ENCODE results near the gene COL4A3.
"Not testable (repeated sequence)": the region's sequence is repeated elsewhere in the genome, so short reads cannot be mapped to it uniquely, and the experiment has no call there.

COL4A3 gene

DNA sequence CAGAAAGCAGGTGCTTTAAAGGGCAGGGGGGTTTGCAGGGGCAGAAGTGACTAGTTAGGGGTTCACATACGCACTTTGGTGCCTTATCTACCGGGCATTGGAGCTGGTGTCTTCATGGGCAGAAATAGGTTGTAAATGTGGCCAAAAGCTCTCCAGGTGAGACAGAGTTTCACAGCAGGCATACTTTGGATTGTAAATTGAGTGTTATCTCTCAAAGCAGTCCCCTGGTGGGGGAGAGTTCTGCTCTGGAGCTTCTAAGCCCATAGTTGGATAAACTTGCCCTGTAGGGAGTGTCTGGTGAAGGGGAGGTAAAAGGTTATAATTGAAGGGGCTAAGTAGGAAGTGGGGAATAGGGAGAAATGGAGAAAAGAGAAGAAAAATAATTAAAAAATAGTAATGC, 43.1 kb downstream of the COL4A3 start:
- DNase-seq: no peak

DNA sequence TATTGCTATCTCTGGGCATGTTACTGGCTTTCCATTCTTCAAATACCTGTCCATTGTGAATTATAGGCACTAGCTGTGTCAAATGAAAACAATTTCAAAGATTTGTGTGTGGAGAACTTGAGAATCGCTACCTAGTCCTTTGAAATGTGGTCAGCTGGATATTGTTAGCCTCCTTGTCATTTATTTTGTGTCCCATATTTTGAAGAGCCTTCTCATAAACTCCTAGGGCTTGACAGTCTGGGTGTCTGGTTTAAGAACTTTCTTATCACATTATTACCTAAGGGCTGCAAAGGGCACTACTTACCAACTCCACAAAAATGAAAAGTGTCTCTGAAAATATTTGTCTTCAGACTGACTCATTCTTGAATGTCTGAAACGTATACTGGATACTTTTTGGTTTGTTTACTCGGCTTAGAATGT, 50.2 kb downstream of the COL4A3 start:
- no peak for DNase-seq

DNA sequence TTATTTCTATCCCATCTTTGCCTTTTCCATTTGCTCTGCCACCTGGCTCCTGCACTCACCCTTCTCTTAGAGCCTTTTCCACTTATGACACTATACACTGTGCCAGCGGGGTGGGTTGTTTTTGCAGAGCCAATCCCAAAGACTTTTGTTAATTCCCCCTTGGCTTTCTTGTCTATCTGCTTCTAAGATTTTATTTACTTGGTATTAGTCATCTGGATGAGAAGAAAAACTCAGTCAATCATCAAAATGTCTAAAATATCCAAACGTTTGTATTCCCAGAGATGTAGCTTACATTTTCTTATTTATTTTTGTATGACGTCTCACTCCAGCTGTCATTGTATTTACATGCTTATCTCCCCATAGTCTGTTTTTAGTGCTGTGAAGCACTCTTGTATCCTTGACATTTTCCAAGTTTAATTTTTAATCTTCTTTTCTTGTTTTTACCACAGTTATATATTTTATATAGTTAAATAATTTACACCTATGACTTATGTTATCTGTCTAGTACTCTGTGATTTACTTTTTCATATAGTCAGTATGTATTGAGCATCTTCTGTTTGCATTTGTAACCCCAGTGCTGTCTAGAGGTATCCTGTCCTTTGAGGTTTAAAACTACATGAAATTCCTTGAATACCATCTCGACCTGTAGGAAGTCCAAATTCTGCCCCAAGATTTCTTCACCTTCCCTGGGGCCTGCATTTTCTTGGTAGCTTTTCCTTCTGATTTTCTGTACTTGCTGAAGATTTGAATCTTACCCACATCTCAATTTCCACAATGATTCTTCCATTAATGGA, 55.1 kb downstream of the COL4A3 start:
- DNase-seq: no peak

DNA sequence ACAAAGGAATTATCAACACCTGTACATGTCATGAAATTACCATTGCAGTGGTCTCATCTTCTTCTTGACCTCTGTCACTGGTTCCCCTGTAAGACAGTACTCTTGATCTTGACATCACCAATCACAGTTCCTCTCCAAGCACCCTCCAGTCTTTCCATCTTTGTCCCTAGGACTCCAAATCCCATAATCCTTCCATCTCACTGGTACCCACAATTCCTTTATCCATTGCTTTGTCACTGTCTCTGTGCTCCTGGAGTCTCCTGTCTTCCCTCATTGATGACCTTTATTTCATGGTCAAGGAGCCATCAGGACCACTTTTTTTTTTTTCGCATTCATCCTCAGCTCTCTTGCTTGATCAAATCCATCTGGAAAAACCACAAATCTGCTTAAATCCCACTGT, 56.7 kb downstream of the COL4A3 start:
- no peak for DNase-seq

GRCh38 chr2:227222292-227222691, 57.9 kb downstream of the COL4A3 start:
- DNase-seq: no peak

DNA sequence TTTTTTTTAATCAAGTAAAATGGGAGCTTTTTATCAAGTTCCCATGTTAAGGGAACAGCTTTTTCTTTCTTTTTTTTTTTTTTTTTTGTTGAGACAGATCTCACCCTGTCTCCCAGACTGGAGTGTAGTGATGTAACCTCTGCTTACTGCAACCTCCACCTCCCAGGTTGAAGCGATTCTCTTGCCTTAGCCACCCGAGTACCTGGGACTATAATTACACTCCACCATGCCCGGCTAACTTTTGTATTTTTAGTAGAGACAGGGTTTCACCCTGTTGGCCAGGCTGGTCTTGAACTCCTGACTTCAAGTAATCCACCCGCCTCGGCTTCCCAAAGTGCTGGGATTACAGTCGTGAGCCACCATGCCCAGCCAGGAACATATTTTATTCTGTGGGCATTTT, 61.2 kb downstream of the COL4A3 start:
- DNase-seq: not testable (repeated sequence)

DNA sequence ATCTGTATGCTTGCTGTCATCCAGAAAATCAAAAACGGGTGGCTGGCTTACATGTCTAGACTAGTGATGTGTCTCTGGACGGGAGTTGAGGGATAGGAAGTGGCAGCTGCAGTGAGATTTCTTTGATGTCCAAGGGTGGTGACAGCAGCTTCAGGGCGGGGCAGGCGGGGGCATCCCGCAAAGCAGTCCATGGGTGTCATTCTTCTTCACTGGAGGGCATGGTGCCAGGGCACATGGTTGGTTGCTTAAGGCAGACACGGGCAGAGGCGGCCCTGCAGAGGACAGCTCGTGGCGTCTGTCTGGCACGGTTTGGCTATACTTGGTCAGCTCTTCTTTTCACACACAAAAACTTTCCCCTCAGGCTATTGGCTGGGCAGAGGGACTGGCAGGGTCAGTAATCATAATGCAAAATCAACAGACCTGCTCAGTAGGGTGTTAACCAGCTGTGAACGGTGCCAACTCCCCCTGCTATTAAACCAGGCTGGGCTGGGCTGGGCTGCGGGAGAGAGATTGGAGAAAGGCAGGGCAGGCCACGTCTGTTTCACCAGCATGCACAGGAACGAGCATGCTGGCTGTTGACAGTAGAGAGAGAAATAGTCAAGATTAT, 63.7 kb downstream of the COL4A3 start:
- peak; percentile 37 for DNase-seq

DNA sequence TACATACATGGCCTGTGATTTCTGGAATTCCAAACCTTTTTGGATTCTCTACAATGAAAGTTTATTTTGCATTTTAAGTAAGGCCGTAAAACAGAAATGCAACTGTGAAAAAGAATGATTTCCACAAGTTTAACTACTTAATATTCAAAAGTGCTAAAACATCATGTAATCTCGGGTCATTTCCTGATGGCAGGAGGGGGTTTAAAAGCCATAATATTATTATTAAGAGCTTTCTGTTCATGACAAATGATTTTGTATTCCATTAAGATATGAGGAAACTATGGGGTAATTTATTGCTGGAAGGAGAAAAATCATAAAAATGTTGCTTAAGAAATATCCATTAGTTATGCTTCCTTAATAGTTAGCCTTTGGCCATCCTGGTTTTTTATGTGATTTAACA, 65.7 kb downstream of the COL4A3 start:
- DNase-seq: no peak

DNA sequence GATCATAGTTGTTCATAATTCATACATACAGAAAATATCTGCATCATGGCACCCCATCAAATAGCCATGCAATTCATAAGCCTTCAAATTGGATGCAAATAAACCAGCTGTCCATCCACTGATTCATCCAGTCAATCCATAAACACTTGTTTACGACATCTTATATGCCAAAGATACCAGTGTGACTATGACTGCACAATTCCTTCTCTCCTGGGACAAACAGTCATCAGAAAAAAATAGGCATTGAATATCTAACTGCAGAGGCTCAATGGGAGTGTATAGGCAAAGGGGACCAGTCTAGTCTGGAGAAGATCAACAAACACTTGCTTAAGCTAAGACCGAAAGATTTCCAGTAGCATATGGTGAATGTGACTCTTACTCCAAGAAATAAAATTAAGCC, 70.0 kb downstream of the COL4A3 start:
- no peak for DNase-seq

DNA sequence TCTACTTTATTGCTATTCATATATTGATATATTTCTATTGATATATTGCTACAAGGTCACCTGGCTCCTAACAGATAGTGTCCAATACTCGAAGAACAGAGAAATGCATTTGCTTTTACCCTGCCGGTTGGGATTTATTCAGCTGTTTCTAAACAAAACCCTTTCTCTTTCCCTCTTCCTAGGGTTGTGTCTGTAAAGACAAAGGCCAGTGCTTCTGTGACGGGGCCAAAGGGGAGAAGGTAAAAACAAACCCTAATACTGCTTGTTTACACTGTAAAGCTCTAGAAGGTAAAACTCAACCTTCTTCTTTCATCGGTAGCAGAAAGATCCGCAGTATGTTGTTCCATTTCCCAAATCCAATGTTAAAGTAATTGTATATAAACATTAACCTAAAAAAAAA, 73.4 kb downstream of the COL4A3 start:
- DNase-seq: no peak

- peak; percentile 37 for DNase-seq
Observed at GRCh38 chr2:227238238-227239237, 74.1 kb downstream of the COL4A3 start.

DNA sequence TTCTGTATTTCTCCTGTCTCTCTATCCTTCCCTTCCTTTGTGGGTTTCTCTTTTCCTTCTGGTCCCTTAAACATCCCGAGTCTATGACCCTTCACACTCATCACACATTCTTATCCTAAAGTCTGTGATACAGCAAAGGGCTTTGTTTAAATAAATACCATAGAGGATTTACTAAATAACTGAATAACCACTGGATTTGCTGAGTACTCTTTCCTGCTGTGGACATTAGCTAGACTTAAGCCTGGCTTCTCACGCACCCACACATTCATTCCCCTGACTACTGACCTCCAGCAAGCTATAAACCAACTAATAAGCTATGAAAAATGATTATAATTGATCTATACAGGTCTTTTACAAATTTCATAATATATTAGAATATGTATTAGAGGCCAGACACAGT, 76.6 kb downstream of the COL4A3 start:
- DNase-seq: no peak

GRCh38 chr2:227248876-227249275, 84.5 kb downstream of the COL4A3 start:
- no peak for DNase-seq

GRCh38 chr2:227252831-227253230, 88.4 kb downstream of the COL4A3 start:
- DNase-seq: no peak

- no peak for DNase-seq
Observed at GRCh38 chr2:227256605-227257004, 92.2 kb downstream of the COL4A3 start.

GRCh38 chr2:227257820-227258219, 93.4 kb downstream of the COL4A3 start:
- DNase-seq: no peak

GRCh38 chr2:227260041-227260440, 95.6 kb downstream of the COL4A3 start:
- no peak for DNase-seq

GRCh38 chr2:227267410-227268115, 103.1 kb downstream of the COL4A3 start:
- DNase-seq: no peak

GRCh38 chr2:227280895-227281294, 116.5 kb downstream of the COL4A3 start:
- no peak for DNase-seq

GRCh38 chr2:227285741-227286236, 121.4 kb downstream of the COL4A3 start:
- no peak for DNase-seq

DNA sequence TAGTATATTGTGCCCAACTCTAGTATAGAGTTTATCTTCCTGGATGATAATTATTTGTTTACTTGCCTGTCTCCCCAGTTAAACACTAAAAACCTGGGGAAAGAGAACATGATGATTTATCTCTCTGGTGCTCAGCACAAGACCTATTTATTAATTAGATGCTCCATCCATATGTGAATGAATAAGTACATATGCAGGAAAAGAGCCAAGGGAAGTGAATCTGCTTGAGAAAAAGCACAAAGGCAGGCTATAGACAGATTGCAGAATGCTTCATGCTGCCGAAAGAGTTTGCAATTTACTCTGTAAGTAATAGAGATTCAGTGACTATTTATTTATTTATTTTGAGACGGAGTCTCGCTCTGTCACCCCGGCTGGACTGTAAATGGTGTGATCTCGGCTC, 123.3 kb downstream of the COL4A3 start:
- DNase-seq: no peak

GRCh38 chr2:227292314-227292713, 127.9 kb downstream of the COL4A3 start:
- no peak for DNase-seq

All from right kidney (tissue), 1 donor.